PC-3 (cell line): ENCODE measurements around the gene DCAF16. TPM values are rescaled to one million over a fixed set of nuclear protein-coding genes. Genes with fewer than 3 reads are reported as not detected.

Experiments used
- ATAC-seq: fragments of 200-7000 bp; cut with Tn5 transposase; 2 replicates; pipeline ENCODE4 v1.9.1; 2020; ENCODE audit warnings: mild to moderate bottlenecking, moderate library complexity
- BruUV-seq: library from RNA; stranded (reverse); fragments of 400-500 nt; replicated peaks from 2 replicates; lab custom pipeline; 2021; lab: Mats Ljungman, UMichigan
- CTCF ChIA-PET: fragments of 300-600 bp; sonication (Branson Sonifier 250); formaldehyde crosslinking; loops from one replicate; lab custom pipeline; 2022; ENCODE audit warnings: antibody characterized with exemption; lab: Charles Lee
- POLR2A ChIA-PET: fragments of 300-600 bp; sonication (Branson Sonifier 250); formaldehyde crosslinking; loops from one replicate; lab custom pipeline; 2022; ENCODE audit warnings: antibody characterized with exemption; ENCODE audit not compliant: unreplicated experiment; lab: Charles Lee
- DNase-seq: peaks from one replicate; pipeline ENCODE4 v3.0.0-alpha.2; 2015
- H2AFZ ChIP-seq: fragments of 300-600 bp; sonication (generic); 2 replicates; pipeline ENCODE4 v1.6.0; 2016; ENCODE audit warnings: antibody characterized with exemption, low read length
- H3F3A ChIP-seq: fragments of 300-600 bp; sonication (generic); one replicate; pipeline ENCODE4 v1.6.0; 2017; ENCODE audit warnings: antibody characterized with exemption, low read length, control low read depth, mild to moderate bottlenecking; ENCODE audit not compliant: unreplicated experiment
- H3K27ac ChIP-seq: fragments of 300-600 bp; sonication (generic); 2 replicates; pipeline ENCODE4 v1.5.1; 2016; ENCODE audit warnings: mild to moderate bottlenecking, low read length
- H3K27me3 ChIP-seq: fragments of 300-600 bp; sonication (generic); 2 replicates; pipeline ENCODE4 v1.6.1; 2016; ENCODE audit warnings: low read length, mixed read lengths
- H3K36me3 ChIP-seq: fragments of 300-600 bp; sonication (generic); 2 replicates; pipeline ENCODE4 v1.6.1; 2016; ENCODE audit warnings: low read depth, mixed run types, low read length, mixed read lengths
- H3K4me1 ChIP-seq: fragments of 300-600 bp; sonication (generic); 2 replicates; pipeline ENCODE4 v1.5.1; 2016; ENCODE audit warnings: low read length; ENCODE audit not compliant: insufficient read depth
- H3K4me2 ChIP-seq: fragments of 300-600 bp; sonication (generic); 2 replicates; pipeline ENCODE4 v1.6.0; 2016; ENCODE audit warnings: low read length
- H3K4me3 ChIP-seq: fragments of 300-600 bp; sonication (generic); 2 replicates; pipeline ENCODE4 v1.5.1; 2016; ENCODE audit warnings: mild to moderate bottlenecking, low read length, mixed read lengths
- H3K79me2 ChIP-seq: fragments of 300-600 bp; sonication (generic); 2 replicates; pipeline ENCODE4 v1.6.1; 2017; ENCODE audit warnings: low read length, mixed read lengths
- H3K9ac ChIP-seq: fragments of 300-600 bp; sonication (generic); 2 replicates; pipeline ENCODE4 v1.6.0; 2016; ENCODE audit warnings: mild to moderate bottlenecking, low read length
- H3K9me2 ChIP-seq: fragments of 300-600 bp; sonication (generic); replicated peaks from 2 replicates; pipeline ENCODE4 v1.6.1; 2016; ENCODE audit warnings: mixed run types, low read length, mixed read lengths
- H3K9me3 ChIP-seq: fragments of 300-600 bp; sonication (generic); 2 replicates; pipeline ENCODE4 v1.6.1; 2016; ENCODE audit warnings: low read length, mixed read lengths
- H4K20me1 ChIP-seq: fragments of 300-600 bp; sonication (generic); 2 replicates; pipeline ENCODE4 v1.6.1; 2016; ENCODE audit warnings: low read length, mixed read lengths
- CTCF ChIP-seq: fragments of 300-600 bp; sonication (generic); conservative IDR thresholded peaks from 2 replicates; pipeline ENCODE4 v1.5.1; 2017; ENCODE audit warnings: antibody characterized with exemption, low read depth, mild to moderate bottlenecking, low read length
- EZH2 ChIP-seq: fragments of 300-600 bp; sonication (generic); IDR thresholded peaks from one replicate; pipeline ENCODE4 v1.6.1; 2017; ENCODE audit warnings: antibody characterized with exemption, mild to moderate bottlenecking, low read length; ENCODE audit not compliant: unreplicated experiment
- EZH2phosphoT487 ChIP-seq: fragments of 300-600 bp; sonication (generic); IDR thresholded peaks from 2 replicates; pipeline ENCODE4 v1.6.1; 2018; ENCODE audit warnings: mild to moderate bottlenecking, antibody characterized with exemption, low read length, borderline replicate concordance
- intact Hi-C: fragments of 100-400 bp; cut with micrococcal nuclease; formaldehyde crosslinking; loops from 2 replicates; pipeline ENCODE4 v1.9.0; 2023
- total RNA-seq: library from RNA; depleted of rRNA; stranded (reverse); fragments of >200 nt; gene quantifications from 2 replicates; pipeline ENCODE4 v1.2.3, GENCODE V29; 2014

The DCAF16 gene
- total RNA-seq, 1 experiment from 2014 or later: 26.1 TPM

DNA sequence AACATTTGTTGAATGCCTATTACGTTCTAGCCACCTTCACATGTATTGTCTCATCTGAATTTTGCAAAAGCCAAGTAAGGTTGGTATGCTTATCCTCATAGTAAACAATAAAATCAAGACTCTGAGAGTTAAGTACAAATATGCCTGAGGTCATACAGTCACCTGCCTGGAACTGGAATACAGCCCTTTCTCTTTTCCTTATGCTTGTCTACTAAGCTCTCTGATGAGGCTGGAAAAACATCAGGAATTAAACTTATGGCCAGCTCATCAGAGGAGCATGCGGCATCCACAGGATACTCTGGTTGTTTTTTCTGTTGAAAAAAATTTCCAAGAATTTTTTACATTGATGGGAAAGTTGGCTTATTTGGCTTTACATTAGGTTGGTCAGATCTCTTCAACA lies 35.7 kb upstream of the DCAF16 start:
- no peaks in the 10 kb centered on the region for H3K9me2 ChIP-seq
- DNase-seq (peak; percentile 4), ATAC-seq (no peak; the same call in 1 of the 2 replicates)
- intact Hi-C loops: no loop called here
- no peaks in the 10 kb centered on the region for H3K79me2 ChIP-seq
- H3K9ac ChIP-seq: no peak overlapping the region
- no peak overlapping the region for H2AFZ ChIP-seq
- H3K4me1 ChIP-seq: no peaks in the 10 kb centered on the region
- no peak overlapping the region for H3K27ac ChIP-seq
- no peaks in the 10 kb centered on the region for H4K20me1 ChIP-seq
- ChIA-PET CTCF (no interaction called here), POLR2A (no interaction called here)
- no peak for TF ChIP-seq EZH2
- TF ChIP-seq CTCF: no peak
- H3K9me3 ChIP-seq: no peaks in the 10 kb centered on the region
- no peaks in the 10 kb centered on the region for H3F3A ChIP-seq
- H3K4me2 ChIP-seq: no peak overlapping the region
- no peak overlapping the region for H3K4me3 ChIP-seq
- no TSS peak for BruUV-seq
- peaks cover 36% of the 10 kb centered on the region for H3K36me3 ChIP-seq
- H3K27me3 ChIP-seq: no peaks in the 10 kb centered on the region

- ChIA-PET POLR2A (no interaction called here), CTCF (no interaction called here)
- H3K27ac ChIP-seq: no peak overlapping the region
- no peak for TF ChIP-seq EZH2phosphoT487
- TF ChIP-seq EZH2: no peak
- TF ChIP-seq CTCF: no peak
- H4K20me1 ChIP-seq: no peaks in the 10 kb centered on the region
- H3K9me3 ChIP-seq: no peaks in the 10 kb centered on the region
- no peak overlapping the region for H3K9ac ChIP-seq
- no peak overlapping the region for H3K4me3 ChIP-seq
- no peaks in the 10 kb centered on the region for H3K27me3 ChIP-seq
- H3K36me3 ChIP-seq: peaks cover 45% of the 10 kb centered on the region
- no peaks in the 10 kb centered on the region for H3K4me1 ChIP-seq
- H3K4me2 ChIP-seq: no peak overlapping the region
- no peaks in the 10 kb centered on the region for H3K79me2 ChIP-seq
- no peaks in the 10 kb centered on the region for H3K9me2 ChIP-seq
- intact Hi-C loops: no loop called here
- BruUV-seq: no TSS peak
- DNase-seq: no peak
- no peak for ATAC-seq
- H2AFZ ChIP-seq: no peak overlapping the region
- no peaks in the 10 kb centered on the region for H3F3A ChIP-seq
These were observed 13.5 kb upstream of the DCAF16 start for GRCh38 chr4:17823871-17824669.

GRCh38 chr4:17817027-17817426 lies 6.5 kb upstream of the DCAF16 start:
- Histone ChIP-seq H3K9me3 (no peaks in the 10 kb centered on the region), H3K9ac (no peak overlapping the region), H3K4me2 (no peak overlapping the region), H3K27ac (no peak overlapping the region), H3F3A (no peaks in the 10 kb centered on the region), H3K4me3 (no peak overlapping the region), H3K27me3 (no peaks in the 10 kb centered on the region), H3K4me1 (peaks cover 8% of the 10 kb centered on the region; the same call in 1 of the 2 replicates), H3K36me3 (peaks cover 32% of the 10 kb centered on the region), H3K79me2 (peaks cover 65% of the 10 kb centered on the region), H4K20me1 (no peaks in the 10 kb centered on the region), H3K9me2 (no peaks in the 10 kb centered on the region), H2AFZ (no peak overlapping the region)
- BruUV-seq: no TSS peak
- DNase-seq (peak; percentile 48), ATAC-seq (peak; percentile 71)
- CTCF ChIA-PET: interaction anchor here (0.6 to 1.3 kb wide), 2 partner anchors 268 to 1028 kb away, joined by 3 read pairs; no protein-coding TSS in a partner anchor
- intact Hi-C loops: loop anchor here (1.0 to 10.0 kb wide), 4 partner anchors 115 to 776 kb away; partner anchors contain the start of gene LCORL
- TF ChIP-seq CTCF: peak; percentile 57
- no peak for TF ChIP-seq EZH2
- POLR2A ChIA-PET: no interaction called here
